ENCODE data around the gene FGFR3. TPM values are rescaled to one million over a fixed set of nuclear protein-coding genes. Genes with fewer than 3 reads are reported as not detected.
"Not testable (repeated sequence)": the region's sequence is repeated elsewhere in the genome, so short reads cannot be mapped to it uniquely, and the experiment has no call there.

FGFR3 gene
- total RNA-seq, 1 donor from 2014 or later: 11.3 TPM

DNA sequence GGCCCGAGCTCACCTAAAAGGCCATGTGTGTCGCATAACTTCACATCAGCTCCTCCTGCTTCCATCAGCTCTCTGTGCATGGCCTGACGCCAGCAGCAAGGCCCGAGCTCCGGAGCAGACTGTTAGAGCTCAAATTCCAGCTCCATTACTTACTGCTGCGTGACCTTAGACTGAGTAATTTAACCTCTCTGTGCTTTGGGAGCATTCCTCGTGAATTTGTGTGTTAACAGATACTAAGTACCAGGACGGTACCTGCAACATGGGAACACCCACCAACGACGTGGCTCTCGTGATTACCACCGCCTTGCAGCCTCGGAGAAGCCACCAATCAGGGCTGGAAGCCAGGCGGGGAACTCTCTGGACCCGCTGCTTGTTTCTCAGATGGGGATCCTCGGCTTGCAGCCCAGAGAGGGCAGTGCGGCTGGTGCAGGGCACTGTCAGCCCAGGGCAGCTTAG is 49.9 kb downstream of the FGFR3 start:
- Mint-ChIP-seq H3K27me3 (ENCODE audit: unreplicated experiment) (no peaks in the 10 kb centered on the region), H3K4me3 (ENCODE audit: unreplicated experiment) (no peak overlapping the region), H3K4me1 (ENCODE audit: low read depth, unreplicated experiment) (peaks cover 8% of the 10 kb centered on the region), H3K9me3 (ENCODE audit: unreplicated experiment) (peaks cover 2% of the 10 kb centered on the region), H3K27ac (ENCODE audit: unreplicated experiment) (no peak overlapping the region), H3K36me3 (ENCODE audit: unreplicated experiment) (no peaks in the 10 kb centered on the region)
- DNase-seq: no peak
- TF ChIP-seq, protein P1, sequence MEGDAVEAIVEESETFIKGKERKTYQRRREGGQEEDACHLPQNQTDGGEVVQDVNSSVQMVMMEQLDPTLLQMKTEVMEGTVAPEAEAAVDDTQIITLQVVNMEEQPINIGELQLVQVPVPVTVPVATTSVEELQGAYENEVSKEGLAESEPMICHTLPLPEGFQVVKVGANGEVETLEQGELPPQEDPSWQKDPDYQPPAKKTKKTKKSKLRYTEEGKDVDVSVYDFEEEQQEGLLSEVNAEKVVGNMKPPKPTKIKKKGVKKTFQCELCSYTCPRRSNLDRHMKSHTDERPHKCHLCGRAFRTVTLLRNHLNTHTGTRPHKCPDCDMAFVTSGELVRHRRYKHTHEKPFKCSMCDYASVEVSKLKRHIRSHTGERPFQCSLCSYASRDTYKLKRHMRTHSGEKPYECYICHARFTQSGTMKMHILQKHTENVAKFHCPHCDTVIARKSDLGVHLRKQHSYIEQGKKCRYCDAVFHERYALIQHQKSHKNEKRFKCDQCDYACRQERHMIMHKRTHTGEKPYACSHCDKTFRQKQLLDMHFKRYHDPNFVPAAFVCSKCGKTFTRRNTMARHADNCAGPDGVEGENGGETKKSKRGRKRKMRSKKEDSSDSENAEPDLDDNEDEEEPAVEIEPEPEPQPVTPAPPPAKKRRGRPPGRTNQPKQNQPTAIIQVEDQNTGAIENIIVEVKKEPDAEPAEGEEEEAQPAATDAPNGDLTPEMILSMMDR (IDR thresholded peaks at IDR 0.05; ENCODE audit: partially characterized antibody, unreplicated experiment): no peak

DNA sequence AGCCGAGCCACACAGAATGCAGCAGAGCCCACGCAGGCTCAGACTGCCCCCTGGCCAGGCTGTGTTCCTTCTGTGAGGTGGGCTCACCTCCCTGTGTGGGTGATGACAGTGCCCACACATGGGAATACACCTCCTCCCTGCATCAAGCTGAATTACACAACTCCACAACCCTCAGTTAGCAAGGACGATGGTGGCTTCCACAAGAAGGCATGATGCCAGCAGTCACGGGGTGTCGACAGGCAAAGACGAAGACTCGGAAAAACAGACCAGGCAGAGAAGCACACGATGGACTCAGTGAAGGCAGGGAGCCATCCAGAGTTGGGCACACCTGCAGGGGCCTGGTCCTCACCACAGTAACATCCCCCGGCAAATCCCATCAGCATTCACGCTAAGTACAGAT is 50.8 kb downstream of the FGFR3 start:
- Mint-ChIP-seq H3K27me3 (ENCODE audit: unreplicated experiment) (no peaks in the 10 kb centered on the region), H3K9me3 (ENCODE audit: unreplicated experiment) (peaks cover 2% of the 10 kb centered on the region), H3K4me1 (ENCODE audit: low read depth, unreplicated experiment) (peaks cover 8% of the 10 kb centered on the region), H3K36me3 (ENCODE audit: unreplicated experiment) (no peaks in the 10 kb centered on the region), H3K27ac (ENCODE audit: unreplicated experiment) (no peak overlapping the region), H3K4me3 (ENCODE audit: unreplicated experiment) (no peak overlapping the region)
- no peak for DNase-seq
- TF ChIP-seq, protein P1 (IDR thresholded peaks at IDR 0.05; ENCODE audit: partially characterized antibody, unreplicated experiment): no peak

DNA sequence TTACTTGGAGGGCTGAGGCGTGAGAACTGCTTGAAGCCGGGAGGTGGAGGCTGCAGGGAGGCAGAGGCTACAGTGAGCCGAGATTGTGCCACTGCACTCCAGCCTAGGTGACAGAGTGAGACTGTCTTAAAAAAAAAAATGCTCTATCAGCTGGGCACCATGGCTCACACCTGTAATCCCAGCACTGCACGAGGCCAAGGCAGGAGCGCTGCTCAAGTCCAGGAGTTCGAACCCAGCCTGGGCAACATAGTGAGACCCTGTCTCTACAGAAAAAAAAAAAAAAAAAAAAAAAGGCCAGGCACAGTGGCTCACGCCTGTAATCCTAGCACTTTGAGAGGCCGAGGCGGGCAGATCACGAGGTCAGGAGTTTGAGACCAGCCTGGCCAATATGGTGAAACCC is 51.5 kb downstream of the FGFR3 start:
- not testable (repeated sequence) for H3K4me3 Mint-ChIP-seq (ENCODE audit: unreplicated experiment); H3K27me3 Mint-ChIP-seq (ENCODE audit: unreplicated experiment); H3K36me3 Mint-ChIP-seq (ENCODE audit: unreplicated experiment); H3K27ac Mint-ChIP-seq (ENCODE audit: unreplicated experiment); H3K4me1 Mint-ChIP-seq (ENCODE audit: low read depth, unreplicated experiment); DNase-seq; H3K9me3 Mint-ChIP-seq (ENCODE audit: unreplicated experiment)

DNA sequence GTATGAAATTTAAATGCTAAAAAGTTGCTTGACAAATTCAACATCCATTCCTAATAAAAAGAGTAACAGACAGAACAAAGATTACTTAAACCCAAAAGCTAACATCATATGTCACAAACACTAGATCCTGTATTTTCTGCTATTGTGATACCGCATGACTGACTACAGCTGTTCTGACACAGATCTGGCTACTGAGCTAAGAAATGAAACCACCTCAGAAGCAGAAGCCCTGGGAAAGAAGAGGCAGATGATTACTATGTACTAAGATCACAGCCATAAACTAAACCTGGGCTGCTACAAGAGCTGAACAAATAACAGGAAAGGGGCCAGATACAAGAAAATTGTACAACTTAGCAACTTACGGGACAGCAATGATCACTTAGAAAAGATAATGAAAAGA is 53.5 kb downstream of the FGFR3 start:
- H3K9me3 Mint-ChIP-seq (ENCODE audit: unreplicated experiment): peaks cover 2% of the 10 kb centered on the region
- no peaks in the 10 kb centered on the region for H3K36me3 Mint-ChIP-seq (ENCODE audit: unreplicated experiment)
- peaks cover 2% of the 10 kb centered on the region for H3K27me3 Mint-ChIP-seq (ENCODE audit: unreplicated experiment)
- peaks cover 8% of the 10 kb centered on the region for H3K4me1 Mint-ChIP-seq (ENCODE audit: low read depth, unreplicated experiment)
- TF ChIP-seq, protein P1 (IDR thresholded peaks at IDR 0.05; ENCODE audit: partially characterized antibody, unreplicated experiment): no peak
- no peak for DNase-seq
- no peak overlapping the region for H3K4me3 Mint-ChIP-seq (ENCODE audit: unreplicated experiment)
- no peak overlapping the region for H3K27ac Mint-ChIP-seq (ENCODE audit: unreplicated experiment)

DNA sequence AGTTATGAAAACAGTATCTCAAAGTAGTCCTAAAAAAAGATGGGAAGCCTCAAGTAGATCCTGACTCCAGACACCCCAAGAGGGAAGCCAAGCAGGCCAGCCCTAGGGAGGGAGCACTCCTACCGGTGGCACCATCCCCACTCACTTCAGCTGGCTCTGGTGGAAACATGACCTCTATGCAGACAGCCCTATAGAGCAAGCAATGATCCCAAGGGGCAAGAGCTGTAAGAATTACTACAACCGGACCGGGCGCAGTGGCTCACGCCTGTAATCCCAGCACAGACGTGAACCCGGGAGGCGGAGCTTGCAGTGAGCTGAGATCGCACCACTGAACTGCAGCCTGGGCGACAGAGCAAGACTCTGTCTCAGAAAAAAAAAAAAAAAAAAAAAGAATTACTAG is 57.2 kb downstream of the FGFR3 start:
- Mint-ChIP-seq H3K4me3 (ENCODE audit: unreplicated experiment) (no peak overlapping the region), H3K4me1 (ENCODE audit: low read depth, unreplicated experiment) (peaks cover 2% of the 10 kb centered on the region), H3K27ac (ENCODE audit: unreplicated experiment) (no peak overlapping the region), H3K36me3 (ENCODE audit: unreplicated experiment) (no peaks in the 10 kb centered on the region), H3K9me3 (ENCODE audit: unreplicated experiment) (peaks cover 2% of the 10 kb centered on the region), H3K27me3 (ENCODE audit: unreplicated experiment) (peaks cover 9% of the 10 kb centered on the region)
- TF ChIP-seq, protein P1 (IDR thresholded peaks at IDR 0.05; ENCODE audit: partially characterized antibody, unreplicated experiment): no peak
- no peak for DNase-seq

DNA sequence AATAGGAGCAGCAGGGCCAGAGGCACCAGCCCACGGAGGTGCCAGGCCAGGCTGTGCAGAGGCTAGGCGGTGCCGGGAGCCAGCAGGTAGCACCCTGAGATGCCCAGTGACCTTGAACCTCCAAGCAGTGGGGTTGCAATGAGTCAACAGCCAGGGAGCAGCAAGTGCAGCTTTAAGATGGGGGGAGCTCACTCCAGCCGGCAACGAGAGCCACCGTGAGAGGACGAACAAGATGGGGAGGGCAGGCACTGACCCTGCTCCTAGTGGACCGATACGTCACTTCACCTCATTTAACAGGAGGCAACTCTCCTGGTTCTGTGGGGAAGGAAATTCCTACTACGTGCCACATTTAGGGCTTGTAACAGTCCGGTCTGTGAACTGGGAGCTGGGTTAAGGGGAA is 58.1 kb downstream of the FGFR3 start:
- DNase-seq: no peak
- H3K4me3 Mint-ChIP-seq (ENCODE audit: unreplicated experiment): no peak overlapping the region
- peaks cover 2% of the 10 kb centered on the region for H3K4me1 Mint-ChIP-seq (ENCODE audit: low read depth, unreplicated experiment)
- H3K27ac Mint-ChIP-seq (ENCODE audit: unreplicated experiment): no peak overlapping the region
- H3K9me3 Mint-ChIP-seq (ENCODE audit: unreplicated experiment): peaks cover 2% of the 10 kb centered on the region
- H3K36me3 Mint-ChIP-seq (ENCODE audit: unreplicated experiment): no peaks in the 10 kb centered on the region
- TF ChIP-seq, protein P1 (IDR thresholded peaks at IDR 0.05; ENCODE audit: partially characterized antibody, unreplicated experiment): no peak
- peaks cover 9% of the 10 kb centered on the region for H3K27me3 Mint-ChIP-seq (ENCODE audit: unreplicated experiment)
